Measurements from ENCODE around the gene DGKE.

DGKE gene

GRCh38 chr17:56890906-56891674 is 57.1 kb downstream of the DGKE start:
- no peak for DNase-seq (ENCODE audit: low spot score)

GRCh38 chr17:56891751-56892150 is 57.8 kb downstream of the DGKE start:
- DNase-seq (ENCODE audit: low spot score), result no peak

DNA sequence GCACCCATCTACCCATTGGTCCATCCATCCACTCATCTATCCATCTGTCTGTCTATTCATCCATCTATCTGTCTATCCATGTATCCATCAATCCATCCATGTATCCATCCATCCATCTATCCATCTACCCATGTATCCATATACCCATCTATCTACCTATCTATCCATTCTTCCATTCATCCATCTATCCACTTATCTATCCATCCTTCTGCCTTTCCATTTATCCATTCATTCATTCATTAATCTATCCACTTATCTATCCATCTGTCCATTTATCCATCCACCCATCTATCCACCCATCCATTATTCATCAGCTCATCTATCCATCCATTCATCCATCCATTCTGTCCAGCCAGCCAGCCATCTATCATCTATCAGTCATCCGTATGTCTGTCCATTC is 58.4 kb downstream of the DGKE start:
- no peak for DNase-seq (ENCODE audit: low spot score)

GRCh38 chr17:56893503-56893902 is 59.6 kb downstream of the DGKE start:
- no peak for DNase-seq (ENCODE audit: low spot score)

- no peak for DNase-seq (ENCODE audit: low spot score)
These were observed 61.0 kb downstream of the DGKE start for GRCh38 chr17:56894859-56895455.

DNA sequence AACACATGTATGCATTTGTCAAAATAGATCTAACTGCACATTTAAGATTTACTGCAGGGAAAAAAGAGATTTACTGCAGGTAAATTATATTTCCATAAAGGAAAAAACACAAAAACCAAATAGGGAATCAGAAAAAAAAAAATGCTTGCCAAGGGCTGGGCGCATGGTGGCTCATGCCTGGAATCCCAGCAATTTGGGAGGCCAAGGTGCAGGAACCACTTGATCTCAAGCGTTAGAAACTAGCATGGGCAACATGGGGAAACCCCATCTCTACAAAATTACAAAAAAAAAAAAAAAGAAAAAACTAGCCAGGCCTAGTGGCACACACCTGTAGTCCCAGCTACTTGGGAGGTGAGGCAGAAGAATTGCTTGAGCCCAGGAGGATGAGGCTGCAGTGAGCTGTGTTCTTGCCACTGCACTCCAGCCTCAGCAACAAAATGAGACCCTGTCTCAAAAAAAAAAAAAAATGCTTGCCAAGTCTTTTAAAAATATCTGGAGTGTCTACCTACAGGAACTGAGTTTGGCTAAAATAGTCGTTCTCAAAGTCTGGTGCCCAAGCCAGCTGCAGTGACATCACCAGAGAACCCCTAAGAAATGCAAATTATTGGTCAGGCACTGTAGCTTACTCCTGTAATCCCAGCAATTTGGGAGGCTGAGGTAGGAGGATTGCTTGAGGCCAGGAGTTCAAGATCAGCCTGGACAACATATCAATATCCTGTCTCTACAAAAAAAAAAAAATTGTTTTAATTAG is 62.4 kb downstream of the DGKE start:
- DNase-seq (ENCODE audit: low spot score), result no peak

GRCh38 chr17:56896968-56897359 is 63.0 kb downstream of the DGKE start:
- DNase-seq (ENCODE audit: low spot score), result no peak

GRCh38 chr17:56897646-56898424 is 63.9 kb downstream of the DGKE start:
- DNase-seq (ENCODE audit: low spot score), result no peak

DNA sequence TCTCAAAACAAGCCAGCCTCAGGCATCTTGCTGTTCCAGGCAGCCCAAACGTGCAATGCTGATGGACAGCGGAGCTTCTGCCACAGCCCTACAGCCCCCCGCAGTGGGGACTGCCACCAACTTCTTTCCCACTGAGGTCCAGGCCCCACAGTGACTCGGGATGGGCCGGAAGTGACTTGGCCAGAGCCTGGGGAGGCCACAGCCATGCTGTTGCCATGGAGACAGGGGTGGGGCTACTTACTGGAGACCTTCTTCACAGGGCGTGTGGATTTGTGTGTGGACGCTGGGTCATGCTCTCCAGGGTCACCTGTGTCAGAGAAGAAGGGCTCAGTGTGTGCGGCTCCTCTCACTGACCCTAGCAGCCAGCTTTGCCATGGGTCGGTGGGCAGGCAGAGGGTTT is 64.9 kb downstream of the DGKE start:
- DNase-seq (ENCODE audit: low spot score), result no peak

DNA sequence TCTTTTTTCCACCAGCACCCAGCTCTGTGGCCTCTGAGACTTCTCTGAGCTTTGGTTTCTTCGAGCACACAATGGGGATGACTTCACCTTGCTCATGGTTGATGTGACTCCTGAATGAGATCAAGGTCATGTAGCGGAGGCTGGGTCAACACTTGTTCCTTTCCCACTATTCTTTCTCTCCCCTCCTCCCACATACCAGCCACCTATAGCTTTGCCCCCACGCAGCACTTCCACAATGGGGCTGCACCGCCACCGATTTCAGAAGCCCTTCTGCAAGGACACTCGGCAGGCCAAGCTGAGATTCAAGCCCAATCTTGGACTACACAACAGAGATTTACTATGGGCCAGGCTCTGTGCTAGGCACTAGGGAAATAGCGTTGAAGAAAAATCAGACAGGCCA is 65.5 kb downstream of the DGKE start:
- DNase-seq (ENCODE audit: low spot score), result no peak

DNA sequence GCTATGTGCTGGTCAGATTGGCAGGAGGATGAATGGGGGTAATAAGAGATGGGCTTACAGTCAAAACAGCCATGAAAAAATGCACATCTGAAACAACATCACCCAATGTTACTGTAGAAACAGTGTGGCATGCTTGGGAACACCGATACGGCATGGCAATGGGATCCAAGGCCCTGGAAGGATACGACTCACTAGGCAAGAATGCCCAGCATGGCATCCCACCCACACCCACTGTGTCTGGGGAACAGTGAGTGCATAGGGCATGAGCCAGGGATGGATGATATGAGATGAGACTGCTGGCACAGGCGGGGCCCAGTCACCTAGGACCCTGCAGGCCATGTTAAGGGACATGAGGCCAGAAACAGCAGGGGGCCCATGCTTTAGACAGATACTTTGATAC is 68.4 kb downstream of the DGKE start:
- no peak for DNase-seq (ENCODE audit: low spot score)

- no peak for DNase-seq (ENCODE audit: low spot score)
These were observed 69.6 kb downstream of the DGKE start for GRCh38 chr17:56903560-56903959.

DNA sequence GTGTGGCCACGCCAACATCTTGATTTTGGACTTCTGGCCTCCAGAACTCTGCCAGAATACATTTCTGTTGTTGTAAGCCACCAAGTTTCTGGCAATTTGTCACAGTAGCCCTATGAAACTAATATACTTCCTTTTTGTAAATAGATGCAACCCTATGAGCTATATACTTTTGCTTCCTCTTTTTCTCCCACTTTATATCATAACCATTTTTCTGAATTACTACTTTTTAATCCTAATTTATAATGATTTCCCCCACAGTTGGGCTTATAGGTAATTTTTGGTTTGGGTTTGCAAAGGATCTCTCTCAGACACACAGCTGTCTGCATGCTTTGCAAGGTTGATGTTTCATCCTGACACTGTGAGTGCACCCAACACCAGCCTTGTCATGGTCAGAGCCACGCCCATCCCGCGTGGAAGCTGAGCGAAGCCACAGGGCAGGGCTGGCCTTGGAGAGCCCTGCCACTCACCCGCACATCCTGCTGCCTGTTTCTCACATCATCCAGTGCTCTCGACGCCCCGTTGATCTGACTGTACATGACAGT is 74.1 kb downstream of the DGKE start:
- DNase-seq (ENCODE audit: low spot score), result peak; percentile 43

DNA sequence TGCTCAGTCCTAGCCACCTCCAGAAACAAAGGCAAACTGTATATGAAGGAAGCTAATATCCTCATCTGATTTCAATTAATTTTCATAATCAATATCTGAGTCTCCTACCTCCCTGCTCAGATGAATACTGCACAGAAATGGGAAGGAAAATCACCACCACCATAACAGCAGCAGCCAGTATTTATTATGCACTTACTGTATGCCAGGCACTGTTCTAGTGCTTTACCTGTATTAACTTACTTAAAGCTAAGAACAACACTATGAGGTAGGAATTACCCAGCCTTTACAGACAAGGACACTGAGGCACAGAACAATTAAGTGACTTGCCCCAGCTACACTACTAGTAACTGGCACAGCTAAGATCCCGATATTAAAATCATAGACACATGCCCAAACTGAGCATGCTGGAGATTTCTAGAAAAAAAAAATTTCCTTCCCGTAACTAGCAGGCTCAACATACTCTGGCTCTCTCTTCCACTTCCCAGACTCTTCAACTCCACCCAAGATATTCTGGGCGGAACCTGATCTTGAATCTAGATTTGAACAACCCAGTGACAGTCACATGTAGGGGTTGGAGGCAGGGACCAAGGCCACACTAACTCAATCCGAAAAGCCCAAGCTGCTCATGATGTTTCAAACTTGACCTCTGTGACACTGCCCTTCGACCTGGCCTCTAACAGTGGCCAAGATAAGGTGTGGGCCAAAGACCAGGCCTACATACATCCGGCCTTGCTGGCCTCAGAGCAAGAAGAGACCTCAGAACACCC is 76.0 kb downstream of the DGKE start:
- no peak for DNase-seq (ENCODE audit: low spot score)

DNA sequence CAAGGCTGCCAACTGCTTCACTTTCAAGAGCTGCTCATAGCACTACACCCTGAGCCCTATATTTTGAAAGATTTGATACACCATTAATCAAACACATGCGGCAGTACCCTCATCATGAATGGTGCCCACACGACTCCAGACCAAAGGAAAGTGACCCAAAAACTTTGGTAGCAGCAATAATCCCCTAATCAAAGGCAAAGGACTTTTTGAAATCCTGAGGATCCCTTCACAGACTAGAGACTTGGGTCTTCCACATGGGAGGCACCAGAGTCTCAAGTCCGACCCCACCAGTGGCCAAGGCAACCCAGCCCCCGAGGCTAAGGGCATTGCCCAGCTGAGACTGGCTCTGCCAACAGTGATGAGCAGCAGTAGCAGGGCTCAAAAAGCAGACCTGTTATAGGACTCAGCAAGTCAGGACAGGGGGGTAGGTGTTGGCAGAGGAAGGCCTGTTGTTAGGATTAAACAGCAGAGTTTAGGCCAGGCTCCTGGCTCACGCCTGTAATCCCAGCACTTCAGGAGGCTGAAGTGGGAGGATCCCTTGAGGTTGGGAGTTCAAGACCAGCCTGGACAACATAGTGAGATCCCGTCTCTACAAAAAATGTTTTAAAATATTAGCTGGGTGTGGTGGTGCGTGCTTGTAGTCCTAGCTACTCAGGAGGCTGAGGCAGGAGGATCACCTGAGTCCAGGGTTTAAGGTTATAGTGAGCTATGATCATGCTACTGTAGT is 76.7 kb downstream of the DGKE start:
- DNase-seq (ENCODE audit: low spot score), result no peak

GRCh38 chr17:56912105-56912999 is 78.4 kb downstream of the DGKE start:
- DNase-seq (ENCODE audit: low spot score), result no peak

GRCh38 chr17:56913000-56913311 is 79.0 kb downstream of the DGKE start:
- no peak for DNase-seq (ENCODE audit: low spot score)

- no peak for DNase-seq (ENCODE audit: low spot score)
These were observed 79.5 kb downstream of the DGKE start for GRCh38 chr17:56913353-56913866.

- peak; percentile 39 for DNase-seq (ENCODE audit: low spot score)
These were observed 80.1 kb downstream of the DGKE start, which contains the start of gene TRIM25 for GRCh38 chr17:56913867-56914580. TRIM25 (minus strand) TSS chr17:56914049; CDS start chr17:56913988, 61 bp downstream.

Measured in pons (tissue), 1 donor.